ENCODE data around the gene NAA50. TPM values are rescaled to one million over a fixed set of nuclear protein-coding genes. Genes with fewer than 3 reads are reported as not detected.

The NAA50 gene
- total RNA-seq, 4 donors from 2014 or later = 248 to 440 (median 331) TPM

DNA sequence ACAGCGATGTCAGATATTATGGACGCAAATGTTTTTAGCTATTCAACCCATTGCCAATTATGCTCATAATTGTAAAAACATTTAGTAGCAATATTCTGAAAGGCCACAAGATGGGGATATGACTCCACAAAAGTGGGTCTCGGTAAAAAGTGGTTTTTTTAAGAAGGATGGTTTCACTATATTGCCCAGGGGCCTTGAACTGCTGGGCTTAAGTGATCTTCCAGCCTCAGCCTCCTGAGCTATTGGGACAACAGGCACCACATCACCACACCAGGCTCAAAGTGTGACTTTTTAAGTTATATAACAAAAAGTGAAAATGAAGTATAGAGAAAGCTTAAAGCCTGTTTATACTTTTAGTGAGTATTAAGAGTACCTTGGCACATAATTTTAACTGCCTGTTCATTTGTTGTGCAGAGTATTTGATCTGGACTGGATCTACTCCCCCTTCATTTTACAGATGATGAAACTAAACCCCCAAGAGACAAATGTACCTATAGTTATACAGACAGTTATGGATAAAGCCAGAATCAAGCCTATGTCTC, 9.4 kb downstream of the NAA50 start:
- no peaks in the 10 kb centered on the region for H3K36me3 ChIP-seq
- ATAC-seq (peak; percentile 51 to 53), DNase-seq (no peak)
- peak overlapping the region; percentile 27 to 60 (median 50) for H3K27ac ChIP-seq
- TF ChIP-seq POLR2A (IDR thresholded peaks at IDR 0.05) = no peak
- TF ChIP-seq, protein P1, sequence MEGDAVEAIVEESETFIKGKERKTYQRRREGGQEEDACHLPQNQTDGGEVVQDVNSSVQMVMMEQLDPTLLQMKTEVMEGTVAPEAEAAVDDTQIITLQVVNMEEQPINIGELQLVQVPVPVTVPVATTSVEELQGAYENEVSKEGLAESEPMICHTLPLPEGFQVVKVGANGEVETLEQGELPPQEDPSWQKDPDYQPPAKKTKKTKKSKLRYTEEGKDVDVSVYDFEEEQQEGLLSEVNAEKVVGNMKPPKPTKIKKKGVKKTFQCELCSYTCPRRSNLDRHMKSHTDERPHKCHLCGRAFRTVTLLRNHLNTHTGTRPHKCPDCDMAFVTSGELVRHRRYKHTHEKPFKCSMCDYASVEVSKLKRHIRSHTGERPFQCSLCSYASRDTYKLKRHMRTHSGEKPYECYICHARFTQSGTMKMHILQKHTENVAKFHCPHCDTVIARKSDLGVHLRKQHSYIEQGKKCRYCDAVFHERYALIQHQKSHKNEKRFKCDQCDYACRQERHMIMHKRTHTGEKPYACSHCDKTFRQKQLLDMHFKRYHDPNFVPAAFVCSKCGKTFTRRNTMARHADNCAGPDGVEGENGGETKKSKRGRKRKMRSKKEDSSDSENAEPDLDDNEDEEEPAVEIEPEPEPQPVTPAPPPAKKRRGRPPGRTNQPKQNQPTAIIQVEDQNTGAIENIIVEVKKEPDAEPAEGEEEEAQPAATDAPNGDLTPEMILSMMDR (IDR thresholded peaks at IDR 0.05 in 4 of 5, conservative IDR thresholded peaks at IDR 0.05 in 1 of 5) = peak; percentile 52 to 69 (median 66)
- peak overlapping the region in 1 of 4 donors; percentile 2 for H3K4me3 ChIP-seq
- peaks cover 80 to 86% of the 10 kb centered on the region in 2 donors for H3K4me1 ChIP-seq
- intact Hi-C loops (cut with DNase I; ENCODE audit: low total_unique reads) = loop anchor here (1.0 kb wide), 1 partner anchor 103 kb away; no protein-coding TSS in a partner anchor
- in situ Hi-C loops (cut with MboI; ENCODE audit: low sequenced_read_pairs in 4 of 4) = loop anchor here (10.0 to 25.0 kb wide), 3 partner anchors 224 to 326 kb away; partner anchors contain the start of genes CCDC191 (in 3 of the 4), QTRT2 (in 3 of the 4) and SPICE1 (in 2 of the 4)
- H3K27me3 ChIP-seq = no peaks in the 10 kb centered on the region
- no peaks in the 10 kb centered on the region for H3K9me3 ChIP-seq

DNA sequence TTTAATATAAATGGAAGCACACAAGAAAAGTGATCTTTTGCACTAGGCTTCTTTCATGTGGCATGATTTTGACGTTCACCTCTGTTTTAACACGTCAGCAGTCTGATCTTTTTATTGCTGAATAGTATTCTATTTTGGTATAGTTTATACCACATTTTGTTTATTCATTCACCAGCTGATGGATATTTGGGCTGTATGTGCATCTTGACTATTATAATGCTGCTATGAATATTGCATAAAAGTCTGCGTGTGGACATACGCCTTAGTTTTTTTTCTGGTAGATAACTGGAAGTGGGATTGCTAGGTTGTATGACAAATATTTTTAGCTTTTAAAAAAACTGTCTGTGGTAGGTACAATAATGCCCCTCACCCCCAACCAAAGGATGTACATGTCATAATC, 14.4 kb downstream of the NAA50 start:
- ATAC-seq (no peak), DNase-seq (no peak)
- intact Hi-C loops (cut with DNase I; ENCODE audit: low total_unique reads) = no loop called here
- Histone ChIP-seq H3K36me3 (no peaks in the 10 kb centered on the region), H3K4me1 (peaks cover 60 to 71% of the 10 kb centered on the region in 2 donors), H3K9me3 (no peaks in the 10 kb centered on the region), H3K27ac (no peak overlapping the region), H3K27me3 (no peaks in the 10 kb centered on the region), H3K4me3 (no peak overlapping the region)
- in situ Hi-C loops (cut with MboI; ENCODE audit: low sequenced_read_pairs in 4 of 4) = loop anchor here (10.0 to 25.0 kb wide), 3 partner anchors 219 to 331 kb away; partner anchors contain the start of genes CCDC191 (in 3 of the 4), QTRT2 (in 3 of the 4) and SPICE1 (in 2 of the 4)
- TF ChIP-seq, protein P1 (IDR thresholded peaks at IDR 0.05 in 4 of 5, conservative IDR thresholded peaks at IDR 0.05 in 1 of 5) = no peak
- no peak for TF ChIP-seq POLR2A (IDR thresholded peaks at IDR 0.05)

DNA sequence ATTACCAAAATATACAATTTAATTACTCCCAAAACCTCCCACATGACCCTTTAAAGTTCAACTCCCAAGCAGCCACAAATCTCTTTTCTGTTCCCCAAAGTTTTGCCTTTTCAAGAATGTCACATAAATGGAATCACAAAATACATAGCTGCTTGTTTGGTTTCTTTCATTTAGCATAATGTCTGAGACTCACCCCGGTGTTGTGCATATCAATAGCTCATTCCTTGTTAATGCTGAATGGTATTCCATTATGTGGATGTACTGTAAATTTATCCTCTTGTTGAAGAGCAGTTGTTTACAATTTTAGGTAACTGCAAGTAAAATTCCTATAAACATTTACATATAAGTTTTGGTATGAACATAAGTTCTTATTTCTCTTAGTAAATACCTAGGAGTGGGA, 15.5 kb downstream of the NAA50 start:
- Histone ChIP-seq H3K4me1 (peaks cover 55 to 59% of the 10 kb centered on the region in 2 donors), H3K4me3 (no peak overlapping the region), H3K27me3 (no peaks in the 10 kb centered on the region), H3K9me3 (no peaks in the 10 kb centered on the region), H3K36me3 (no peaks in the 10 kb centered on the region), H3K27ac (peak overlapping the region in 1 of 4 donors; percentile 12)
- intact Hi-C loops (cut with DNase I; ENCODE audit: low total_unique reads) = no loop called here
- TF ChIP-seq POLR2A (IDR thresholded peaks at IDR 0.05) = no peak
- TF ChIP-seq, protein P1 (IDR thresholded peaks at IDR 0.05 in 4 of 5, conservative IDR thresholded peaks at IDR 0.05 in 1 of 5) = no peak
- in situ Hi-C loops (cut with MboI; ENCODE audit: low sequenced_read_pairs in 4 of 4) = loop anchor here (10.0 to 25.0 kb wide), 3 partner anchors 218 to 332 kb away; partner anchors contain the start of genes CCDC191 (in 3 of the 4), QTRT2 (in 3 of the 4) and SPICE1 (in 2 of the 4)
- DNase-seq (no peak), ATAC-seq (no peak)

- Histone ChIP-seq H3K27ac (no peak overlapping the region), H3K27me3 (no peaks in the 10 kb centered on the region), H3K4me1 (peaks cover 46 to 48% of the 10 kb centered on the region in 2 donors), H3K4me3 (no peak overlapping the region), H3K36me3 (no peaks in the 10 kb centered on the region), H3K9me3 (no peaks in the 10 kb centered on the region)
- intact Hi-C loops (cut with DNase I; ENCODE audit: low total_unique reads) (no loop called here), in situ Hi-C loops (cut with MboI; ENCODE audit: low sequenced_read_pairs in 4 of 4) (loop anchor here in 3 of 4 donors (25.0 kb wide), 2 partner anchors 216 to 334 kb away; partner anchors contain the start of genes CCDC191 (in 2 of the 3), QTRT2 (in 2 of the 3) and SPICE1 (in 2 of the 3))
- no peak for ATAC-seq
- TF ChIP-seq, protein P1 (IDR thresholded peaks at IDR 0.05 in 4 of 5, conservative IDR thresholded peaks at IDR 0.05 in 1 of 5) = no peak
- no peak for TF ChIP-seq POLR2A (IDR thresholded peaks at IDR 0.05)
- DNase-seq = no peak
Observed at GRCh38 chr3:113728661-113729060, 17.4 kb downstream of the NAA50 start.

All from gastrocnemius medialis (tissue), 4 donors.